GM21825 (cell line): Measurements from ENCODE around the gene RRP7A.
"Not testable (repeated sequence)": the region's sequence is repeated elsewhere in the genome, so short reads cannot be mapped to it uniquely, and the experiment has no call there.

ENCODE experiments used
- ATAC-seq: cut with Tn5 transposase; IDR thresholded peaks from one replicate; pipeline ENCODE4 v1.9.1; 2021; ENCODE audit warnings: mild to moderate bottlenecking, moderate library complexity; ENCODE audit not compliant: unreplicated experiment

RRP7A gene

GRCh38 chr22:42536634-42537033 lies 17.0 kb upstream of the RRP7A start:
- not testable (repeated sequence) for ATAC-seq

GRCh38 chr22:42536166-42536565 lies 16.6 kb upstream of the RRP7A start:
- ATAC-seq, result no peak

- not testable (repeated sequence) for ATAC-seq
Measured at GRCh38 chr22:42535082-42535731, 15.6 kb upstream of the RRP7A start.

GRCh38 chr22:42533638-42533977 lies 14.0 kb upstream of the RRP7A start:
- ATAC-seq, result no peak

- not testable (repeated sequence) for ATAC-seq
Measured at GRCh38 chr22:42531401-42532084, 11.9 kb upstream of the RRP7A start.

- not testable (repeated sequence) for ATAC-seq
Measured at GRCh38 chr22:42529435-42529834, 9.8 kb upstream of the RRP7A start.

GRCh38 chr22:42528591-42529307 lies 9.2 kb upstream of the RRP7A start:
- peak; percentile 36 for ATAC-seq

- ATAC-seq, result no peak
Measured at GRCh38 chr22:42522546-42522945, 3.0 kb upstream of the RRP7A start.

- no peak for ATAC-seq
Measured at GRCh38 chr22:42521228-42521546, 1.6 kb upstream of the RRP7A start.

- ATAC-seq, result not testable (repeated sequence)
Measured at GRCh38 chr22:42518638-42519524, 715 bp downstream of the RRP7A start.

- not testable (repeated sequence) for ATAC-seq
Measured at GRCh38 chr22:42517103-42517502, 2.5 kb downstream of the RRP7A start.

GRCh38 chr22:42515896-42516295 lies 3.7 kb downstream of the RRP7A start:
- no peak for ATAC-seq

- ATAC-seq, result not testable (repeated sequence)
Measured at GRCh38 chr22:42515304-42515703, 4.3 kb downstream of the RRP7A start.

GRCh38 chr22:42514331-42514730 lies 5.3 kb downstream of the RRP7A start:
- not testable (repeated sequence) for ATAC-seq

GRCh38 chr22:42512273-42512990 lies 7.2 kb downstream of the RRP7A start:
- ATAC-seq, result not testable (repeated sequence)

- no peak for ATAC-seq
Measured at GRCh38 chr22:42511401-42511891, 8.2 kb downstream of the RRP7A start.

GRCh38 chr22:42509548-42509947 lies 10.0 kb downstream of the RRP7A start:
- no peak for ATAC-seq

- ATAC-seq, result not testable (repeated sequence)
Measured at GRCh38 chr22:42508975-42509364, 10.6 kb downstream of the RRP7A start.

- not testable (repeated sequence) for ATAC-seq
Measured at GRCh38 chr22:42508327-42508974, 11.1 kb downstream of the RRP7A start.

- no peak for ATAC-seq
Measured at GRCh38 chr22:42500836-42501179, 18.8 kb downstream of the RRP7A start.
